WI38 (cell line): ENCODE results near the gene TRIO.

Experiments
- H3K4me3 ChIP-seq: 2 replicates; pipeline ENCODE4 v1.5.1; 2011; ENCODE audit warnings: low read depth, mild to moderate bottlenecking, control low read depth, low read length
- TF ChIP-seq, protein P1 (sequence below): IDR thresholded peaks from 2 replicates; pipeline ENCODE4 v1.5.1; 2012; ENCODE audit warnings: low read depth, mild to moderate bottlenecking, control low read depth, low read length

TRIO gene

DNA sequence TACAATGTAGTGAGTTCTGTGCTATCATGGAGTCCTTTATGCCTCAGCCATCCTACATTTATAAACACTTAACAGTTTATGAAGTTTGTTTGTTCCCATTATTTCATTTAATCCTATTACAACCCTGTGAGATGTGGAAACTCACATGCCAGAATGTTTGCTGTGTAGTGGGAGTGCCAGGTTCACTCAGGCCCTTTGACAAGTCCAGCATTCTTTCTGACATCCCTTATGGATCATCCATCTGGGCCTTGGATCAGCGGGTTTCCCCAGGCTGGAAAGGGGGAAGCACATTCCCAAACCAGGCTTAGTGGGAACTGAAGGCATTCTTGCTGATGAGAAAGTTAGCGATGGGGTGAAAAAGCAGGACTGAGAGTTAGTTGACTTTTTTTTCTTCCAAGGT lies 310.3 kb downstream of the TRIO start:
- TF ChIP-seq, protein P1, sequence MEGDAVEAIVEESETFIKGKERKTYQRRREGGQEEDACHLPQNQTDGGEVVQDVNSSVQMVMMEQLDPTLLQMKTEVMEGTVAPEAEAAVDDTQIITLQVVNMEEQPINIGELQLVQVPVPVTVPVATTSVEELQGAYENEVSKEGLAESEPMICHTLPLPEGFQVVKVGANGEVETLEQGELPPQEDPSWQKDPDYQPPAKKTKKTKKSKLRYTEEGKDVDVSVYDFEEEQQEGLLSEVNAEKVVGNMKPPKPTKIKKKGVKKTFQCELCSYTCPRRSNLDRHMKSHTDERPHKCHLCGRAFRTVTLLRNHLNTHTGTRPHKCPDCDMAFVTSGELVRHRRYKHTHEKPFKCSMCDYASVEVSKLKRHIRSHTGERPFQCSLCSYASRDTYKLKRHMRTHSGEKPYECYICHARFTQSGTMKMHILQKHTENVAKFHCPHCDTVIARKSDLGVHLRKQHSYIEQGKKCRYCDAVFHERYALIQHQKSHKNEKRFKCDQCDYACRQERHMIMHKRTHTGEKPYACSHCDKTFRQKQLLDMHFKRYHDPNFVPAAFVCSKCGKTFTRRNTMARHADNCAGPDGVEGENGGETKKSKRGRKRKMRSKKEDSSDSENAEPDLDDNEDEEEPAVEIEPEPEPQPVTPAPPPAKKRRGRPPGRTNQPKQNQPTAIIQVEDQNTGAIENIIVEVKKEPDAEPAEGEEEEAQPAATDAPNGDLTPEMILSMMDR = no peak
- H3K4me3 ChIP-seq = no peak overlapping the region

DNA sequence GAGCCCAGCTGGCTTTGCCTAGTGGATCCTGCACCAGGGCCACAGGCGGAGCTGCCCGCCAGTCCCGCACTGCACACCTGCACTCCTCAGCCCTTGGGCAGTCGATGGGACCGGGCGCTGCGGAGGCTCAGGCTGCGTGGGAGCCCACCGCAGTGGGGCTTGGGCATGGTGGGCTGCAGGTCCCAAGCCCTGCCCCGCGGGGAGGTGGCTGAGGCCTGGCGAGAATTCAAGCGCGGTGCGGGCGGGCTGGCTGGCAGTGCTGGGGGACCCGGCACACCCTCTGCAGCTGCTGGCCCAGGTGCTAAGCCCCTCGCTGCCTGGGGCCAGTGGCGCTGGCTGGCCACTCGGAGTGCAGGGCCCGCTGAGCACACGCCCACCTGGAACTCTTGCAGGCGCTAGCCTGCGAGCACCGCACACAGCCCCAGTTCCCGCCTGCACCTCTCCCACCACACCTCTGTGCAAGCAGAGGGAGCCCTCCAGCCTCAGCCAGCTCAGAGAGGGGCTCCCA lies 312.7 kb downstream of the TRIO start:
- no peak overlapping the region for H3K4me3 ChIP-seq
- TF ChIP-seq, protein P1 = no peak

DNA sequence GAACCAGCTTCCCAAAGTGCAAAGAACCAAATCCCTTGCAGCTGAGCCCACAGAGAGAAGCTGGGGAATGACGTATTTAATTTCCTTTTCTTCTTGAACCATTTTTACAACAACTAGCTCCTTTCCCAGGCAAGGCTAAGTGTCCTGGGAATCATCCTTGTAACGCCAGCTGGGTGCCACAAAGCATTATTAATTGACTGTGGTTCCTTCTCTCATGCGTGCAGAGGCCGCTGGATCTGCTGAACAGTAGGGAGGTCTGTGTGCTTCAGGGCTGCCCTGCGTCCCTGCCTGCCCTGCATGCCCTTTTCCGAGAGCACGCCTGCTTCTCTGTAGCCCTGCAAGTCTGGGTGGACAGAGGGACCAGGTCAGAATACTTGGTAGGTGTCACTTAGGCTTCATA lies 314.3 kb downstream of the TRIO start:
- TF ChIP-seq, protein P1 = no peak
- no peak overlapping the region for H3K4me3 ChIP-seq

DNA sequence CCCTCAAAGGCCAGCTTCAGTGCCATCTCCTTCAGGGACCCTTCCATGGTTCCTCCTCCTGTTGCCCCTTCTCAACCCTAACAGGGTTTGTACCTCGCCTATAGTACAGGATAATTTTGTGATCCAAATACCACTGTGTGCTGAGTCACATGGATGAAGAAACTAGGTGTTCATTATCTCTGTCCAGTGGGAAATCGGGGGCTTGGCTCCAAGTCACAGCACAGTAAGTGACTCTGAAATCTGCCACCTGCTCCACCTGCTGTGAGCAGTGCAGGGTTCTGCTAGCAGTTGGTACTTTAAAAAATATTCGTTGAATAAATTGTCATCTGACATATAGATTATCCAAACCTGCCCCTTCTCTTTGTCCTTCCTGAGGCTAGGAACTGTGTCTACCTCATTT lies 315.3 kb downstream of the TRIO start:
- H3K4me3 ChIP-seq = no peak overlapping the region
- TF ChIP-seq, protein P1 = no peak

DNA sequence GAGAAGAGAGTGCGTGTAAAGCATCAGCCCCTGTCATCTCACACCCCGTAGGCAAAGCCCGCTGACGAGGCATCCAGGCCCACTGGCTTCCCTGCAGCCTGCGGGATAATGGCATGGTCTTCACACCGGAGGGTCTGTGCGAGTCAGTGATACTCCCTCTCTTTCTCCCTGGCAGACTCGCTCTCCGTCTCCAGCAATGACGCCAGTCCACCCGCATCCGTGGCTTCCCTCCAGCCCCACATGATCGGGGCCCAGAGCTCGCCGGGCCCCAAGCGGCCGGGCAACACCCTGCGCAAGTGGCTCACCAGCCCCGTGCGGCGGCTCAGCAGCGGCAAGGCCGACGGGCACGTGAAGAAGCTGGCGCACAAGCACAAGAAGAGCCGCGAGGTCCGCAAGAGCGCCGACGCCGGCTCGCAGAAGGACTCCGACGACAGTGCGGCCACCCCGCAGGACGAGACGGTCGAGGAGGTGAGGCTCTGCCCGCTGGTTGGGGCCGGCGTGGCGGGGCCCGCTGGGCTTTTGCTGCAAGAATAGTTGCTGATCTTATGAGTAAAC lies 317.8 kb downstream of the TRIO start:
- TF ChIP-seq, protein P1 = no peak
- H3K4me3 ChIP-seq = no peak overlapping the region

DNA sequence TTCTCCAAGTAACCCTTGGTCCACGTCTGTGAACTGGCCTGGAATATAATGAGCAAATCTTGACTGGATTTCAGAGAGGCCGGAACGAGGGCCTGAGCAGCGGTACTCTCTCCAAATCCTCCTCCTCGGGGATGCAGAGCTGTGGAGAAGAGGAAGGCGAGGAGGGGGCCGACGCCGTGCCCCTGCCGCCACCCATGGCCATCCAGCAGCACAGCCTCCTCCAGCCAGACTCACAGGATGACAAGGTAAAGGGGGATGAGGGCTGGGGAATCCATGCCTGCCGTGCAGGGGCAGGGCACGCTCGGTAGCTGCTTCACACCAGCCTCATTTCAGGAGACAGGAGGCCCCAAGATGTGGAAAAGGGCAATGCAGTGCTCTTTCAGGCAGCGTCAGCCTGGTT lies 319.5 kb downstream of the TRIO start:
- H3K4me3 ChIP-seq = no peak overlapping the region
- TF ChIP-seq, protein P1 = no peak

DNA sequence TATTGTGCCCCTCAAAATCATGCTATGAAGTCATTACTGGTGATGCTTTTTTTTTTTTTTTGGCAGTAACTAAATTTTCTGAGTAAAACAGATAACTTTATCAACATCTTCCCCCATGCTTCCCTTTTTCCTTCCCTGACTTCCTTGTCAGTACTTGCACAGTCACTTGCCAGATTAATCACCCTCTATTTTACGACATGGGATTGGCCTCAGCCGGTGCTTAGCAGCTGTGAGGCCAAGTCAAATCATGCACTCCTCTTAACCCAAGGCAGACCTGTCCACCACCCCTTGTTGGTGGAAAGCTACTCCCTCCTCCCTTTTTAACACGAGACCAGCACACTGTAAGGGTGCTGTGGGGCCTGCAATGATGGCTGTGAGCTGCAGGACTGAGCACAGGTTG lies 320.5 kb downstream of the TRIO start:
- no peak overlapping the region for H3K4me3 ChIP-seq
- TF ChIP-seq, protein P1 = no peak
